GM23338 (cell line): Measurements from ENCODE around the gene INPP4A. TPM values are rescaled to one million over a fixed set of nuclear protein-coding genes. Genes with fewer than 3 reads are reported as not detected.
A peak's percentile ranks its signal among the peaks of the same experiment; 100 is the strongest.

Experiments
- ATAC-seq: fragments of 200-7000 bp; cut with Tn5 transposase; 3 replicates; pipeline ENCODE4 v1.9.1; 2020
- DNase-seq: peaks from one replicate; pipeline ENCODE4 v3.0.0-alpha.2; 2015; ENCODE audit warnings: low spot score
- H2AFZ ChIP-seq: fragments of 200-600 bp; sonication (generic); 2 replicates; pipeline ENCODE4 v1.8.0; 2016; ENCODE audit warnings: antibody characterized with exemption, mild to moderate bottlenecking, moderate library complexity
- H3F3A ChIP-seq: fragments of 200-600 bp; sonication (generic); replicated peaks from 2 replicates; pipeline ENCODE4 v1.8.0; 2017; ENCODE audit warnings: antibody characterized with exemption, mixed run types, low read depth
- H3K27ac ChIP-seq: fragments of 200-600 bp; sonication (generic); 2 replicates; pipeline ENCODE4 v1.6.1; 2016; ENCODE audit warnings: low read depth
- H3K27me3 ChIP-seq: fragments of 200-600 bp; sonication (generic); 2 replicates; pipeline ENCODE4 v1.8.0; 2016; ENCODE audit warnings: mild to moderate bottlenecking, mixed run types, moderate library complexity; ENCODE audit not compliant: insufficient read depth
- H3K36me3 ChIP-seq: fragments of 200-600 bp; sonication (generic); 2 replicates; pipeline ENCODE4 v1.8.0; 2016; ENCODE audit warnings: mild to moderate bottlenecking; ENCODE audit not compliant: insufficient read depth
- H3K4me1 ChIP-seq: fragments of 200-600 bp; sonication (generic); 2 replicates; pipeline ENCODE4 v1.8.0; 2016; ENCODE audit warnings: mild to moderate bottlenecking, moderate library complexity; ENCODE audit not compliant: insufficient read depth
- H3K4me2 ChIP-seq: fragments of 200-600 bp; sonication (generic); 2 replicates; pipeline ENCODE4 v1.7.1; 2017; ENCODE audit warnings: mixed run types
- H3K4me3 ChIP-seq: fragments of 200-600 bp; sonication (generic); 2 replicates; pipeline ENCODE4 v1.6.1; 2016; ENCODE audit warnings: mixed run types
- H3K79me2 ChIP-seq: fragments of 200-600 bp; sonication (generic); replicated peaks from 2 replicates; pipeline ENCODE4 v1.8.0; 2017; ENCODE audit warnings: mild to moderate bottlenecking; ENCODE audit not compliant: insufficient read depth
- H3K9me2 ChIP-seq: fragments of 200-600 bp; sonication (generic); 2 replicates; pipeline ENCODE4 v1.8.0; 2017; ENCODE audit not compliant: insufficient read depth
- H4K20me1 ChIP-seq: fragments of 200-600 bp; sonication (generic); replicated peaks from 2 replicates; pipeline ENCODE4 v1.8.0; 2017; ENCODE audit warnings: mild to moderate bottlenecking; ENCODE audit not compliant: insufficient read depth
- H3K27ac Mint-ChIP-seq: 2 replicates; pipeline ENCODE4 v1.8.0; 2020; ENCODE audit warnings: inconsistent platforms, mild to moderate bottlenecking, moderate library complexity, mixed read lengths
- H3K27me3 Mint-ChIP-seq: 3 replicates; pipeline ENCODE4 v1.8.0; 2022; ENCODE audit warnings: low read depth, mild to moderate bottlenecking, moderate library complexity, mixed read lengths, inconsistent platforms; ENCODE audit not compliant: insufficient read depth, poor library complexity
- H3K36me3 Mint-ChIP-seq: 3 replicates; pipeline ENCODE4 v1.8.0; 2021; ENCODE audit warnings: low read depth, mild to moderate bottlenecking, inconsistent platforms, moderate library complexity, mixed read lengths
- H3K4me1 Mint-ChIP-seq: 3 replicates; pipeline ENCODE4 v1.8.0; 2020; ENCODE audit warnings: mild to moderate bottlenecking, inconsistent platforms, mixed read lengths
- H3K4me3 Mint-ChIP-seq: 3 replicates; pipeline ENCODE4 v1.8.0; 2021; ENCODE audit warnings: moderate library complexity, mild to moderate bottlenecking, inconsistent platforms, mixed read lengths
- H3K9me3 Mint-ChIP-seq: 3 replicates; pipeline ENCODE4 v1.8.0; 2020; ENCODE audit warnings: moderate library complexity, mild to moderate bottlenecking, inconsistent platforms, mixed read lengths
- CREB1 ChIP-seq: fragments of 250-450 bp; sonication (Bioruptor Pico); IDR thresholded peaks from 2 replicates; pipeline ENCODE4 v1.5.0; 2020; ENCODE audit warnings: low read depth, mild to moderate bottlenecking, moderate library complexity
- EZH2 ChIP-seq: fragments of 200-600 bp; sonication (generic); IDR thresholded peaks from one replicate; pipeline ENCODE4 v1.8.0; 2017; ENCODE audit warnings: antibody characterized with exemption, mild to moderate bottlenecking, low read depth; ENCODE audit not compliant: unreplicated experiment
- EZH2phosphoT487 ChIP-seq: fragments of 200-600 bp; sonication (generic); IDR thresholded peaks from one replicate; pipeline ENCODE4 v1.8.1; 2018; ENCODE audit warnings: antibody characterized with exemption; ENCODE audit not compliant: unreplicated experiment
- STAT1 ChIP-seq: IDR thresholded peaks from one replicate; pipeline ENCODE4 v1.6.1; 2016; ENCODE audit warnings: antibody characterized with exemption; ENCODE audit not compliant: unreplicated experiment
- ZNF114 ChIP-seq: fragments of 250-450 bp; sonication (Bioruptor Pico); IDR thresholded peaks from 2 replicates; pipeline ENCODE4 v1.5.0; 2020; ENCODE audit warnings: mild to moderate bottlenecking, moderate library complexity
- ZNF331 ChIP-seq: fragments of 250-450 bp; sonication (Bioruptor Pico); IDR thresholded peaks from 2 replicates; pipeline ENCODE4 v1.5.0; 2020; ENCODE audit warnings: low read depth, mild to moderate bottlenecking, moderate library complexity
- ZNF462 ChIP-seq: fragments of 250-450 bp; sonication (Bioruptor Pico); IDR thresholded peaks from 2 replicates; pipeline ENCODE4 v1.5.0; 2020; ENCODE audit warnings: mild to moderate bottlenecking, moderate library complexity
- polyA plus RNA-seq: library from polyadenylated mRNA; unstranded; fragments of >200 nt; fragmentation: Nextera tagmentation; extraction: Ambion mirVana; gene quantifications from 2 replicates; pipeline ENCODE4 v1.2.1, GENCODE V29; 2016
- total RNA-seq: library from RNA; depleted of rRNA; stranded (reverse); fragments of >200 nt; shearing (Covaris generic); gene quantifications from 2 replicates; pipeline ENCODE4 v1.2.3, GENCODE V29; 2014
- TF ChIP-seq, protein P1 (sequence below): IDR thresholded peaks from 2 replicates; pipeline ENCODE4 v1.6.1; 2016; ENCODE audit warnings: antibody characterized with exemption

The INPP4A gene
- total and polyA plus RNA-seq, 2 experiments from 2014 or later, result 8.5 to 36.9 TPM

DNA sequence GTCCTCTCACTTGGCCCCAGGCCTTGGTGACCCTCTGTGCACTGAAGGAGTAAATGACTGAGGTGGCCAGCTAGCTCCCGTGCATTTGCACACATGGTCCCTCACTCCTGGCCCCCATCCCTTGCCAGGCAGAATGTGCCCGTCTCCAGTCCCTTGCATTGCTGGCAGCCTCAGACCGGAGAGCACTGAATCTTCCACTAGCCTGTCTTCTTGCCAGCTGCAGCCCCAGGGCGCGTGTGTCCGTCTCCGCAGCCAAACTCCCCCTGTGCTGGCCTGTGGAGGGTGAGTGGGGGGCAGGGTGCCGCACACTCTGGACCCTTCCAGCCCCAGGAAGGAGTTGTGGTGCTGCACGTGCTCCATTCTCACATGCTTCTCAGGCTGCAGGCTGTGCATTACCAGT lies 35.9 kb downstream of the INPP4A start:
- Histone ChIP-seq H3K36me3 (no peaks in the 10 kb centered on the region), H3K79me2 (peaks cover 71% of the 10 kb centered on the region), H4K20me1 (peaks cover 21% of the 10 kb centered on the region; the same call in 1 of the 2 replicates), H3K4me3 (no peak overlapping the region), H2AFZ (no peak overlapping the region), H3K4me2 (no peak overlapping the region), H3K9me2 (no peaks in the 10 kb centered on the region), H3K27me3 (no peaks in the 10 kb centered on the region), H3F3A (no peaks in the 10 kb centered on the region), H3K27ac (no peak overlapping the region), H3K4me1 (peaks cover 29% of the 10 kb centered on the region)
- DNase-seq (no peak), ATAC-seq (no peak)
- no peak for TF ChIP-seq STAT1
- TF ChIP-seq, protein P1, sequence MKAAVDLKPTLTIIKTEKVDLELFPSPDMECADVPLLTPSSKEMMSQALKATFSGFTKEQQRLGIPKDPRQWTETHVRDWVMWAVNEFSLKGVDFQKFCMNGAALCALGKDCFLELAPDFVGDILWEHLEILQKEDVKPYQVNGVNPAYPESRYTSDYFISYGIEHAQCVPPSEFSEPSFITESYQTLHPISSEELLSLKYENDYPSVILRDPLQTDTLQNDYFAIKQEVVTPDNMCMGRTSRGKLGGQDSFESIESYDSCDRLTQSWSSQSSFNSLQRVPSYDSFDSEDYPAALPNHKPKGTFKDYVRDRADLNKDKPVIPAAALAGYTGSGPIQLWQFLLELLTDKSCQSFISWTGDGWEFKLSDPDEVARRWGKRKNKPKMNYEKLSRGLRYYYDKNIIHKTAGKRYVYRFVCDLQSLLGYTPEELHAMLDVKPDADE, result no peak
- TF ChIP-seq CREB1 (CRISPR knock-in tag), result no peak
- TF ChIP-seq ZNF114 (CRISPR knock-in tag), result no peak
- no peak for TF ChIP-seq EZH2
- no peak for TF ChIP-seq ZNF331
- no peak for TF ChIP-seq ZNF462 (CRISPR knock-in tag)
- TF ChIP-seq EZH2phosphoT487, result no peak
- Mint-ChIP-seq H3K4me3 (no peak overlapping the region), H3K27ac (0 out of 2 replicates have a peak overlapping the region, but pooled peaks have one; percentile 44), H3K36me3 (no peaks in the 10 kb centered on the region), H3K9me3 (no peaks in the 10 kb centered on the region), H3K27me3 (peaks cover 4% of the 10 kb centered on the region), H3K4me1 (peaks cover 86% of the 10 kb centered on the region)
